Measurements from ENCODE around the gene ANXA9. TPM values are rescaled to one million over a fixed set of nuclear protein-coding genes. Genes with fewer than 3 reads are reported as not detected.
A peak's percentile ranks its signal among the peaks of the same experiment; 100 is the strongest.

The ANXA9 gene
- total RNA-seq, 1 experiment from 2014 or later: 1.2 TPM

- Histone ChIP-seq H3K4me3 (ENCODE audit: low read depth in 2 of 2, low read length in 2 of 2) (peak overlapping the region; percentile 24 to 51), H3K9me3 (ENCODE audit: control insufficient read depth, insufficient read depth, low read depth, low read length) (no peaks in the 10 kb centered on the region), H3K27me3 (ENCODE audit: control insufficient read depth, insufficient read depth, low read length) (no peaks in the 10 kb centered on the region), H3K36me3 (ENCODE audit: control insufficient read depth, insufficient read depth, low read length) (no peaks in the 10 kb centered on the region), H3K4me1 (ENCODE audit: control insufficient read depth, insufficient read depth, low read length) (peaks cover 55% of the 10 kb centered on the region), H3K27ac (ENCODE audit: low read length) (peak overlapping the region; percentile 98)
- in situ Hi-C loops (cut with HindIII; ENCODE audit: low pct_unique_long_range_greater_than_20kb, low sequenced_read_pairs): no loop called here
- DNase-seq (ENCODE audit: low read depth, low spot score) (peak; percentile 84), ATAC-seq (peak; percentile 66)
- ChIA-PET CTCF (interaction anchor here (0.5 to 1.0 kb wide), 3 partner anchors 17 to 211 kb away, joined by 3 to 5 read pairs (median 3); partner anchors contain the start of gene MINDY1), POLR2A (interaction anchor here (0.7 kb wide), 1 partner anchor 27 kb away, joined by 5 read pairs; no protein-coding TSS in a partner anchor)
- intact Hi-C loops (cut with micrococcal nuclease; ENCODE audit: unreplicated experiment): no loop called here
- no TSS peak for BruUV-seq (replicated peaks)
- no peak for TF ChIP-seq REST (IDR thresholded peaks at IDR 0.05; ENCODE audit: insufficient read depth in 1 of 2, low read depth in 2 of 2, low read length in 1 of 2)
- no peak for TF ChIP-seq SIN3A (IDR thresholded peaks at IDR 0.05; ENCODE audit: borderline replicate concordance, insufficient read depth, low read depth, low read length)
- TF ChIP-seq POLR2AphosphoS5 (IDR thresholded peaks at IDR 0.05; ENCODE audit: low read depth, low read length): peak; percentile 46; the same call in 1 of the 2 replicates
- TF ChIP-seq CTCF (IDR thresholded peaks at IDR 0.05): peak; percentile 100
- no peak for TF ChIP-seq TCF7L2 (IDR thresholded peaks at IDR 0.05; ENCODE audit: low read depth, low read length)
Measured at GRCh38 chr1:150979092-150980056, 2.7 kb upstream of the ANXA9 start.

GRCh38 chr1:150981177-150981804 lies 801 bp upstream of the ANXA9 start:
- Histone ChIP-seq H3K4me3 (ENCODE audit: low read depth in 2 of 2, low read length in 2 of 2) (no peak overlapping the region), H3K4me1 (ENCODE audit: control insufficient read depth, insufficient read depth, low read length) (peaks cover 49% of the 10 kb centered on the region), H3K36me3 (ENCODE audit: control insufficient read depth, insufficient read depth, low read length) (no peaks in the 10 kb centered on the region), H3K9me3 (ENCODE audit: control insufficient read depth, insufficient read depth, low read depth, low read length) (no peaks in the 10 kb centered on the region), H3K27me3 (ENCODE audit: control insufficient read depth, insufficient read depth, low read length) (no peaks in the 10 kb centered on the region), H3K27ac (ENCODE audit: low read length) (peak overlapping the region; percentile 55; the same call in 1 of the 2 replicates)
- TF ChIP-seq TCF7L2 (IDR thresholded peaks at IDR 0.05; ENCODE audit: low read depth, low read length): no peak
- no peak for TF ChIP-seq REST (IDR thresholded peaks at IDR 0.05; ENCODE audit: insufficient read depth in 1 of 2, low read depth in 2 of 2, low read length in 1 of 2)
- TF ChIP-seq CTCF (IDR thresholded peaks at IDR 0.05): no peak
- TF ChIP-seq POLR2AphosphoS5 (IDR thresholded peaks at IDR 0.05; ENCODE audit: low read depth, low read length): no peak
- TF ChIP-seq SIN3A (IDR thresholded peaks at IDR 0.05; ENCODE audit: borderline replicate concordance, insufficient read depth, low read depth, low read length): no peak
- in situ Hi-C loops (cut with HindIII; ENCODE audit: low pct_unique_long_range_greater_than_20kb, low sequenced_read_pairs) (no loop called here), intact Hi-C loops (cut with micrococcal nuclease; ENCODE audit: unreplicated experiment) (no loop called here)
- CTCF ChIA-PET: interaction anchor here (0.9 kb wide), 1 partner anchor 15 kb away, joined by 6 read pairs; no protein-coding TSS in a partner anchor
- no TSS peak for BruUV-seq (replicated peaks)
- ATAC-seq (no peak), DNase-seq (ENCODE audit: low read depth, low spot score) (no peak)
- POLR2A ChIA-PET: no interaction called here

Data from Panc1 (cell line).